Natural killer cell treated with Interleukin-12 subunit alpha and Interleukin-12 subunit beta and Interleukin-15 and Interleukin-18, amount 100 ng/mL, for 72 hours (primary cell): Measurements from ENCODE around the gene CITED4. TPM values are rescaled to one million over a fixed set of nuclear protein-coding genes. Genes with fewer than 3 reads are reported as not detected.
"Not testable (repeated sequence)": the region's sequence is repeated elsewhere in the genome, so short reads cannot be mapped to it uniquely, and the experiment has no call there.

Source experiments
- ATAC-seq, 2 donors: fragments of 150-1000 bp; cut with Tn5 transposase in 1 of 2; sonication (Bioruptor Pico), chemical (Tn5 transposase) in 1 of 2; 2 replicates each; pipeline ENCODE4 v1.10.0; 2021
- DNase-seq: peaks from one replicate; pipeline ENCODE4 v3.0.0; 2022; ENCODE audit warnings: low spot score
- H3K27ac Mint-ChIP-seq, 2 donors: 1 replicate in 1 of 2; 2 replicates in 1 of 2; pipeline ENCODE4 v1.8.0; 2022; ENCODE audit warnings: mixed read lengths in 2 of 2, mild to moderate bottlenecking in 1 of 2, moderate library complexity in 1 of 2
- H3K27me3 Mint-ChIP-seq, 2 donors: 1 replicate in 1 of 2; 2 replicates in 1 of 2; pipeline ENCODE4 v1.8.0; 2022; ENCODE audit warnings: mixed read lengths in 2 of 2
- H3K36me3 Mint-ChIP-seq: one replicate; pipeline ENCODE4 v1.8.0; 2022; ENCODE audit warnings: mixed read lengths
- H3K4me1 Mint-ChIP-seq, 2 donors: 1 replicate in 1 of 2; 2 replicates in 1 of 2; pipeline ENCODE4 v1.8.0; 2022; ENCODE audit warnings: low read depth in 2 of 2, mixed read lengths in 2 of 2, mild to moderate bottlenecking in 1 of 2
- H3K4me3 Mint-ChIP-seq: one replicate; pipeline ENCODE4 v1.8.0; 2022; ENCODE audit warnings: mixed read lengths
- H3K9me3 Mint-ChIP-seq: 2 replicates; pipeline ENCODE4 v1.8.0; 2022; ENCODE audit warnings: mixed read lengths
- total RNA-seq, 2 donors: library from RNA; stranded (reverse); gene quantifications; one replicate each; pipeline ENCODE4 v1.2.3, GENCODE V29; 2022

The CITED4 gene
- total RNA-seq, 2 donors from 2014 or later: 2.5 to 3.5 TPM

DNA sequence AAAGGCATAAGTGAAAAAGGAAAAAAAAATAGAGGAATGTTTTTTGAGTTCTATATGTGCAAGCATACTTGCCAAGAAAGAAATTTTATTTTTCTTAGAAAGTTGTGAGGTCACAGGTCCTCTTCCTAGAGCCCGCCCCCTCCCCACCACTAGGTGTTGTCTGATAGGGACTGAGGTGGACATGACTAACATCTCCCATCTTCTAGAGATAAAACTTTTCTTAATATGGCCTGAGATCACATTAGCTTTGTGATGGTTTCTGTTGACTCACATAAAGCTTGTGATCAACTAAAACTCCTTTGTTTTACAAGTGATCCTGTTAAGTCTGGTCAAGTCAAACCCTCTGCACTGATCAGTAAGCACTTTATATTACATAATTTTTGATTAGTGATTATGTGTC is 33.4 kb upstream of the CITED4 start:
- H3K4me3 Mint-ChIP-seq: no peak overlapping the region
- H3K36me3 Mint-ChIP-seq: peaks cover 15% of the 10 kb centered on the region
- DNase-seq: no peak
- peaks cover 0 to 10% of the 10 kb centered on the region in 2 donors for H3K4me1 Mint-ChIP-seq
- no peak for ATAC-seq
- peaks cover 8% of the 10 kb centered on the region for H3K9me3 Mint-ChIP-seq
- H3K27ac Mint-ChIP-seq: no peak overlapping the region
- peaks cover 0 to 6% of the 10 kb centered on the region in 2 donors for H3K27me3 Mint-ChIP-seq

DNA sequence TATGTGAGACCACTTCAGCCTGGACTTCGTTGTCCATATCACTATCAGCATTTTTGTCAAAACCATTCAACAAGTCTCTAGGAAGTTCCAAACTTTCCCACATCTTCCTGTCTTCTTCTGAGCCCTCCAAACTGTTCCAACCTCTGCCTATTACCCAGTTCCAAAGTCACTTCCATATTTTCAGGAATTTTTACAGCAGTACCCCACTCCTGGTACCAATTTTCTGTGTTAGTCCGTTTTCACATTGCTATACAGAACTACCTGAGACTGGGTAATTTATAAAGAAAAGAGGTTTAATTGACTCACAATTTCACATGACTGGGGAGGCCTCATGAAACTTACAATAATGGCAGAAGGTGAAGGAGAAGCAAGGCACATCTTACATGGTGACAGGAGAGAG is 32.7 kb upstream of the CITED4 start:
- not testable (repeated sequence) for H3K27me3 Mint-ChIP-seq, H3K9me3 Mint-ChIP-seq, ATAC-seq, DNase-seq, H3K4me3 Mint-ChIP-seq, H3K27ac Mint-ChIP-seq
- Mint-ChIP-seq H3K36me3 (peaks cover 15% of the 10 kb centered on the region), H3K4me1 (peaks cover 0 to 10% of the 10 kb centered on the region in 2 donors)

DNA sequence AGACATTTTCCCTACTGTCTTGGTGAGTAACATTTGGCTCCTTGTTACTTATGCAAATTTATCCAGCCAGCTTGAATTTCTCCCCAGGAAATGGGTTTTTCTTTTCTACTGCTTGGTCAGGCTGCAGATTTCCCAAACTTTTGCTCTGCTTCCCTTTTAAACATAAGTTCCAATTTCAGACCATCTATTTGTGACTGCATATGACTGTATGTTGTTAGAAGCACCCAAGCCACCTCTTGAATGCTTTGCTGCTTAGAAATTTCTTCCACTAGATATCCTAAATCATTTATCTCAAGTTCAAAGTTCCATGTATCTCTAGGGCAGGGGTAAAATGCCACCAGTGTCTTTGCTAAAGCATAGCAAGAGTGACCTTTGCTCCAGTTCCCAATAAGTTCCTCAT is 32.3 kb upstream of the CITED4 start:
- peaks cover 15% of the 10 kb centered on the region for H3K36me3 Mint-ChIP-seq
- H3K4me3 Mint-ChIP-seq: no peak overlapping the region
- peaks cover 0 to 9% of the 10 kb centered on the region in 2 donors for H3K27me3 Mint-ChIP-seq
- no peak overlapping the region for H3K27ac Mint-ChIP-seq
- H3K9me3 Mint-ChIP-seq: peaks cover 8% of the 10 kb centered on the region
- H3K4me1 Mint-ChIP-seq: peaks cover 0 to 10% of the 10 kb centered on the region in 2 donors
- no peak for ATAC-seq
- DNase-seq: no peak

- peaks cover under 1 to 10% of the 10 kb centered on the region in 2 donors for H3K27me3 Mint-ChIP-seq
- no peak overlapping the region for H3K4me3 Mint-ChIP-seq
- H3K9me3 Mint-ChIP-seq: peaks cover 8% of the 10 kb centered on the region
- peaks cover 0 to 10% of the 10 kb centered on the region in 2 donors for H3K4me1 Mint-ChIP-seq
- ATAC-seq: no peak
- DNase-seq: no peak
- peaks cover 15% of the 10 kb centered on the region for H3K36me3 Mint-ChIP-seq
- H3K27ac Mint-ChIP-seq: no peak overlapping the region
Measured at GRCh38 chr1:40893946-40894345, 31.8 kb upstream of the CITED4 start.

GRCh38 chr1:40892354-40892753 is 30.2 kb upstream of the CITED4 start:
- Mint-ChIP-seq H3K4me3 (no peak overlapping the region), H3K4me1 (no peaks in the 10 kb centered on the region), H3K36me3 (peaks cover 15% of the 10 kb centered on the region), H3K27me3 (peaks cover 15 to 19% of the 10 kb centered on the region in 2 donors), H3K9me3 (peaks cover 8% of the 10 kb centered on the region), H3K27ac (no peak overlapping the region)
- DNase-seq (no peak), ATAC-seq (no peak)

DNA sequence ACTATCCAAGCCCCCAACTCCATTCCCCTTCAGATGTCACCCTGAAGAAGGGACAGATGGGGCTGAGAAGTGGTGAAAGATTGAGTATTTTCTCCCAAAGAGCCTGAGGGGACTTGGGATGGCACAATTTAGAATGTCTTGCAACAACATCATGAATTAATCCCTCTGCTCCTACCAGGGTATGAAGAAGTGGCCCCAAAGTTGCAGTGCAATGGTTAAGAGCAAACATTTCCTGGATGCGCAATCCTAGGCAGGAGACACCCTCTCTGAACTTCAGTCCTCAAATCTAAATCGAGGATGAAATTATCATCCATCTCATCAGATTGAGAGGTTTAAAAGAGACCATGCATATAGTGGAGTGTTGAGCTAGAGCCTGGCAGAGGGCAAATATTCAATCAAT is 28.6 kb upstream of the CITED4 start:
- no peak for DNase-seq
- H3K27me3 Mint-ChIP-seq: peaks cover 28 to 31% of the 10 kb centered on the region in 2 donors
- no peak overlapping the region for H3K4me3 Mint-ChIP-seq
- no peak overlapping the region for H3K27ac Mint-ChIP-seq
- H3K9me3 Mint-ChIP-seq: peaks cover 8% of the 10 kb centered on the region
- ATAC-seq: no peak
- H3K36me3 Mint-ChIP-seq: peaks cover 15% of the 10 kb centered on the region
- H3K4me1 Mint-ChIP-seq: peaks cover 0 to 5% of the 10 kb centered on the region in 2 donors

GRCh38 chr1:40887652-40888051 is 25.5 kb upstream of the CITED4 start:
- Mint-ChIP-seq H3K27ac (no peak overlapping the region), H3K4me1 (peaks cover 4 to 10% of the 10 kb centered on the region in 2 donors), H3K4me3 (no peak overlapping the region), H3K27me3 (peaks cover 37 to 43% of the 10 kb centered on the region in 2 donors), H3K9me3 (no peaks in the 10 kb centered on the region), H3K36me3 (no peaks in the 10 kb centered on the region)
- ATAC-seq (no peak), DNase-seq (no peak)

- ATAC-seq: no peak
Measured at GRCh38 chr1:40887012-40887378, 24.8 kb upstream of the CITED4 start.

GRCh38 chr1:40886318-40887011 is 24.3 kb upstream of the CITED4 start:
- DNase-seq (no peak), ATAC-seq (no peak)
- H3K36me3 Mint-ChIP-seq: no peaks in the 10 kb centered on the region
- no peaks in the 10 kb centered on the region for H3K9me3 Mint-ChIP-seq
- H3K4me1 Mint-ChIP-seq: peaks cover 4 to 10% of the 10 kb centered on the region in 2 donors
- H3K4me3 Mint-ChIP-seq: no peak overlapping the region
- no peak overlapping the region for H3K27ac Mint-ChIP-seq
- peaks cover 38 to 43% of the 10 kb centered on the region in 2 donors for H3K27me3 Mint-ChIP-seq

More at GRCh38 chr1:40887012-40887378, 24.8 kb upstream of the CITED4 start:
- no peak overlapping the region for H3K4me3 Mint-ChIP-seq
- no peaks in the 10 kb centered on the region for H3K36me3 Mint-ChIP-seq
- no peak overlapping the region for H3K27ac Mint-ChIP-seq
- H3K4me1 Mint-ChIP-seq: peaks cover 4 to 10% of the 10 kb centered on the region in 2 donors
- DNase-seq: no peak
- H3K27me3 Mint-ChIP-seq: peaks cover 39 to 43% of the 10 kb centered on the region in 2 donors
- no peaks in the 10 kb centered on the region for H3K9me3 Mint-ChIP-seq

DNA sequence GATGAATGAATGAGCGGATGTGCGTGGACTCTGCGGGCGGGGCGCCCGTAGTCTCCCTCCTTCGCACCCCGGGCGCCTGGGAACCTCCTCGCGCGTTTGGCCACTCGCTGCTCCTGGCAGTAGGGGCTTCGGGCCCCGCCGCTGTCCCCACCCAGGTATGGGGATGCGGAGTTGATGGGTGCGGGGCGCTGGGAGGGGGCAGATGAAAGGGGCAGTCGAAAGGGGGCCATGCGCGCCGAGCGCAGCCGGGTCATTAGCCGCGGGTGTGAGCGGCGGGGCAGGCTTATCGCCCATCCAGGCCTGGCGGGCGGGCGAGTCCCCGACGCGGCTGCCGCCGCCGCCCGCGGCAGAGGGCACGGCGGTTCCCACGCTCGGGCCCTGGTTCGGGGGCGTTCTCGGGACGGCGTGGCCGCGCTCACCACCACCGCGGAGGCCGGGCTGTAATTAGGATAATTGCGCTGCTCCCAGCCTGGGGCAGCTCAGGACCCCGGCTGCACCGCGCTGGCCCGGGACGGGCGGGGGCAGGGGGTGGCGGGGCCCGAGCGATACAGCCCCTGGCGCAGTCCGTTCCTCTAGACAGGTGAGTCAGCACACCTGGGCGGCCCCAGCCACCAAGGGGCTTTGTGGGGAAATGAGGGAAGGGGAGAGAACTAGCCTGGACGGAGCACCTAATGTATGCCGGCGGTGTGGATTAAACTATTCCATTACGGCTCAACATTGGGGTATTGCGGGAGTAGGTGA is 22.1 kb upstream of the CITED4 start:
- Mint-ChIP-seq H3K4me1 (peaks cover 4 to 10% of the 10 kb centered on the region in 2 donors), H3K9me3 (no peaks in the 10 kb centered on the region), H3K27ac (no peak overlapping the region), H3K4me3 (peak overlapping the region; percentile 36), H3K27me3 (peaks cover 34 to 43% of the 10 kb centered on the region in 2 donors), H3K36me3 (no peaks in the 10 kb centered on the region)
- ATAC-seq (no peak), DNase-seq (no peak)

GRCh38 chr1:40880813-40881549 is 18.8 kb upstream of the CITED4 start:
- H3K27ac Mint-ChIP-seq: no peak overlapping the region
- H3K27me3 Mint-ChIP-seq: peaks cover 12 to 18% of the 10 kb centered on the region in 2 donors
- H3K9me3 Mint-ChIP-seq: peaks cover 5% of the 10 kb centered on the region
- H3K4me1 Mint-ChIP-seq: peaks cover 23 to 29% of the 10 kb centered on the region in 2 donors
- no peak overlapping the region for H3K4me3 Mint-ChIP-seq
- peaks cover 4% of the 10 kb centered on the region for H3K36me3 Mint-ChIP-seq
- DNase-seq: no peak
- no peak for ATAC-seq

GRCh38 chr1:40879482-40880175 is 17.5 kb upstream of the CITED4 start:
- ATAC-seq (no peak), DNase-seq (no peak)
- Mint-ChIP-seq H3K9me3 (peaks cover 9% of the 10 kb centered on the region), H3K27ac (no peak overlapping the region), H3K36me3 (peaks cover 9% of the 10 kb centered on the region), H3K27me3 (peaks cover 7 to 10% of the 10 kb centered on the region in 2 donors), H3K4me3 (no peak overlapping the region), H3K4me1 (peaks cover 35 to 40% of the 10 kb centered on the region in 2 donors)

DNA sequence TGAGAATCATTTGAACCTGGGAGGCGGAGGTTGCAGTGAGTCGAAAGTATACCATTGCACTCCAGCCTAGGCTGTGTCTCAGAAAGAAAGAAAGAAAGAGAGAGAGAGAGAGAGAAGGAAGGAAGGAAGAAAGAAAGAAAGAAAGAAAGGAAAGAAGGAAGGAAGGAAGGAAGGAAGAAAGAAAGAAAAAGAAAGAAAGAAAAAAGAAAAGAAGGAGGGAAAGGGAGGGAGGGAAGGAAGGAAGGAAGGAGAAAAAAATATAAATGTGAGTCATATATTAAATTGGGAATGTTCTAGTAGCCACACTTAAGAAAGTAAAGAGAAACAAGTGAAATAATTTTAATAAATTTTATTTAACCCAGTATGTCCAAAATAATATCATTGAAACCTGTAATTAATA is 16.7 kb upstream of the CITED4 start:
- ATAC-seq: no peak
- peak overlapping the region in 1 of 2 donors; percentile 85 for H3K27ac Mint-ChIP-seq
- peaks cover 6 to 7% of the 10 kb centered on the region in 2 donors for H3K27me3 Mint-ChIP-seq
- no peak overlapping the region for H3K4me3 Mint-ChIP-seq
- DNase-seq: no peak
- peaks cover 35 to 41% of the 10 kb centered on the region in 2 donors for H3K4me1 Mint-ChIP-seq
- peaks cover 9% of the 10 kb centered on the region for H3K9me3 Mint-ChIP-seq
- peaks cover 9% of the 10 kb centered on the region for H3K36me3 Mint-ChIP-seq
